SK-N-SH treated with all-trans-retinoic acid at 6 μM for 48 hours (cell line): ENCODE measurements around the gene FLOT2.

ENCODE experiments used
- ARNTL ChIP-seq: fragments of 450-650 bp; formaldehyde crosslinking; IDR thresholded peaks from 2 replicates; pipeline ENCODE4 v1.5.0; 2020; ENCODE audit warnings: low read depth, mild to moderate bottlenecking, moderate library complexity, borderline replicate concordance
- ISL1 ChIP-seq: fragments of 250-450 bp; sonication (Bioruptor Pico); IDR thresholded peaks from 2 replicates; pipeline ENCODE4 v2.1.2; 2022; ENCODE audit warnings: mild to moderate bottlenecking, moderate library complexity
- OSR1 ChIP-seq: fragments of 250-450 bp; sonication (Bioruptor Pico); IDR thresholded peaks from 2 replicates; pipeline ENCODE4 v1.8.0; 2022; ENCODE audit warnings: moderate library complexity, mild to moderate bottlenecking, inconsistent platforms
- PPARA ChIP-seq: fragments of 250-450 bp; sonication (Bioruptor Pico); IDR thresholded peaks from 2 replicates; pipeline ENCODE4 v1.5.0; 2020; ENCODE audit warnings: mild to moderate bottlenecking, borderline replicate concordance
- ZFP3 ChIP-seq: fragments of 250-450 bp; sonication (Bioruptor Pico); IDR thresholded peaks from 2 replicates; pipeline ENCODE4 v1.5.0; 2020; ENCODE audit warnings: mild to moderate bottlenecking, moderate library complexity
- ZNF70 ChIP-seq: fragments of 450-650 bp; formaldehyde crosslinking; IDR thresholded peaks from 2 replicates; pipeline ENCODE4 v1.5.0; 2020; ENCODE audit warnings: mild to moderate bottlenecking, moderate library complexity
- TF ChIP-seq, protein P1 (sequence below): fragments of 250-450 bp; sonication (Bioruptor Pico); IDR thresholded peaks from 2 replicates; pipeline ENCODE4 v1.8.0; 2020; ENCODE audit warnings: mild to moderate bottlenecking, moderate library complexity, borderline replicate concordance
- TF ChIP-seq, protein P2 (sequence below): fragments of 250-450 bp; sonication (Bioruptor Pico); IDR thresholded peaks from 2 replicates; pipeline ENCODE4 v1.5.0; 2020; ENCODE audit warnings: mild to moderate bottlenecking, moderate library complexity
- TF ChIP-seq, protein P3 (sequence below): fragments of 250-450 bp; sonication (Bioruptor Pico); IDR thresholded peaks from 2 replicates; pipeline ENCODE4 v1.5.1; 2020; ENCODE audit warnings: low read depth, mild to moderate bottlenecking, moderate library complexity

DNA sequence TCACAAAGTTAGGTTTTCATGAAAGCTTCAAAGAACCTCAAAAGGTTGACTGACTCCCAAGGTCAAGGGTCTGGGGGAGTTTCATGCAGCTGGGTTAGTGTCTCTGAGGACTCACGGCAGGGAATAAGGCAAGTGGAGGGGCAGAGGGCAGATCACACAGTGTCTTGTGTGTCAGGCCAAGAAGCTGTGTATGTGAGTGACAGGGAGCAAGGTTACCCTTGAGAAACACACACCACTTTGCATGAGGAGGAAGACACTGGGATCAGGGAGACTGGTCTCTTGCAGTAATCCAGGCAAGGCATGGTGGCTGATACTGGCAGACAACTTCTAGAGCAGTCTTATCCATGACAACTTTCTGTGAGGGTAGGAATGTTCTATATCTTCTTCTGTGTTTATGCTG, 6.3 kb downstream of the FLOT2 start:
- TF ChIP-seq ARNTL = no peak
- TF ChIP-seq, protein P1, sequence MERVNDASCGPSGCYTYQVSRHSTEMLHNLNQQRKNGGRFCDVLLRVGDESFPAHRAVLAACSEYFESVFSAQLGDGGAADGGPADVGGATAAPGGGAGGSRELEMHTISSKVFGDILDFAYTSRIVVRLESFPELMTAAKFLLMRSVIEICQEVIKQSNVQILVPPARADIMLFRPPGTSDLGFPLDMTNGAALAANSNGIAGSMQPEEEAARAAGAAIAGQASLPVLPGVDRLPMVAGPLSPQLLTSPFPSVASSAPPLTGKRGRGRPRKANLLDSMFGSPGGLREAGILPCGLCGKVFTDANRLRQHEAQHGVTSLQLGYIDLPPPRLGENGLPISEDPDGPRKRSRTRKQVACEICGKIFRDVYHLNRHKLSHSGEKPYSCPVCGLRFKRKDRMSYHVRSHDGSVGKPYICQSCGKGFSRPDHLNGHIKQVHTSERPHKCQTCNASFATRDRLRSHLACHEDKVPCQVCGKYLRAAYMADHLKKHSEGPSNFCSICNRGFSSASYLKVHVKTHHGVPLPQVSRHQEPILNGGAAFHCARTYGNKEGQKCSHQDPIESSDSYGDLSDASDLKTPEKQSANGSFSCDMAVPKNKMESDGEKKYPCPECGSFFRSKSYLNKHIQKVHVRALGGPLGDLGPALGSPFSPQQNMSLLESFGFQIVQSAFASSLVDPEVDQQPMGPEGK (CRISPR knock-in tag) = no peak
- no peak for TF ChIP-seq ZFP3 (CRISPR knock-in tag)
- TF ChIP-seq PPARA (CRISPR knock-in tag) = no peak
- TF ChIP-seq, protein P2, sequence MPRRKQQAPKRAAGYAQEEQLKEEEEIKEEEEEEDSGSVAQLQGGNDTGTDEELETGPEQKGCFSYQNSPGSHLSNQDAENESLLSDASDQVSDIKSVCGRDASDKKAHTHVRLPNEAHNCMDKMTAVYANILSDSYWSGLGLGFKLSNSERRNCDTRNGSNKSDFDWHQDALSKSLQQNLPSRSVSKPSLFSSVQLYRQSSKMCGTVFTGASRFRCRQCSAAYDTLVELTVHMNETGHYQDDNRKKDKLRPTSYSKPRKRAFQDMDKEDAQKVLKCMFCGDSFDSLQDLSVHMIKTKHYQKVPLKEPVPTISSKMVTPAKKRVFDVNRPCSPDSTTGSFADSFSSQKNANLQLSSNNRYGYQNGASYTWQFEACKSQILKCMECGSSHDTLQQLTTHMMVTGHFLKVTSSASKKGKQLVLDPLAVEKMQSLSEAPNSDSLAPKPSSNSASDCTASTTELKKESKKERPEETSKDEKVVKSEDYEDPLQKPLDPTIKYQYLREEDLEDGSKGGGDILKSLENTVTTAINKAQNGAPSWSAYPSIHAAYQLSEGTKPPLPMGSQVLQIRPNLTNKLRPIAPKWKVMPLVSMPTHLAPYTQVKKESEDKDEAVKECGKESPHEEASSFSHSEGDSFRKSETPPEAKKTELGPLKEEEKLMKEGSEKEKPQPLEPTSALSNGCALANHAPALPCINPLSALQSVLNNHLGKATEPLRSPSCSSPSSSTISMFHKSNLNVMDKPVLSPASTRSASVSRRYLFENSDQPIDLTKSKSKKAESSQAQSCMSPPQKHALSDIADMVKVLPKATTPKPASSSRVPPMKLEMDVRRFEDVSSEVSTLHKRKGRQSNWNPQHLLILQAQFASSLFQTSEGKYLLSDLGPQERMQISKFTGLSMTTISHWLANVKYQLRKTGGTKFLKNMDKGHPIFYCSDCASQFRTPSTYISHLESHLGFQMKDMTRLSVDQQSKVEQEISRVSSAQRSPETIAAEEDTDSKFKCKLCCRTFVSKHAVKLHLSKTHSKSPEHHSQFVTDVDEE = no peak
- TF ChIP-seq ISL1 = no peak
- no peak for TF ChIP-seq ZNF70 (CRISPR knock-in tag)
- TF ChIP-seq, protein P3, sequence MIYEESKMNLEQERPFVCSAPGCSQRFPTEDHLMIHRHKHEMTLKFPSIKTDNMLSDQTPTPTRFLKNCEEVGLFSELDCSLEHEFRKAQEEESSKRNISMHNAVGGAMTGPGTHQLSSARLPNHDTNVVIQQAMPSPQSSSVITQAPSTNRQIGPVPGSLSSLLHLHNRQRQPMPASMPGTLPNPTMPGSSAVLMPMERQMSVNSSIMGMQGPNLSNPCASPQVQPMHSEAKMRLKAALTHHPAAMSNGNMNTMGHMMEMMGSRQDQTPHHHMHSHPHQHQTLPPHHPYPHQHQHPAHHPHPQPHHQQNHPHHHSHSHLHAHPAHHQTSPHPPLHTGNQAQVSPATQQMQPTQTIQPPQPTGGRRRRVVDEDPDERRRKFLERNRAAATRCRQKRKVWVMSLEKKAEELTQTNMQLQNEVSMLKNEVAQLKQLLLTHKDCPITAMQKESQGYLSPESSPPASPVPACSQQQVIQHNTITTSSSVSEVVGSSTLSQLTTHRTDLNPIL (CRISPR knock-in tag) = no peak
- no peak for TF ChIP-seq OSR1 (CRISPR knock-in tag)
